ENCODE measurements around the gene ATP10A. TPM values are rescaled to one million over a fixed set of nuclear protein-coding genes. Genes with fewer than 3 reads are reported as not detected.

ATP10A gene
- total and polyA plus RNA-seq, 11 donors, result 0.53 to 3.3 (median 1.0) TPM

GRCh38 chr15:25635191-25635590 lies 227.9 kb downstream of the ATP10A start:
- ATAC-seq, result no peak
- Histone ChIP-seq H3K4me1 (no peaks in the 10 kb centered on the region), H3K9me3 (peaks cover 0 to under 1% (median 0%) of the 10 kb centered on the region in 12 donors), H3K27me3 (no peaks in the 10 kb centered on the region), H3K4me3 (no peak overlapping the region), H3K36me3 (no peaks in the 10 kb centered on the region), H3K27ac (no peak overlapping the region)
- intact Hi-C loops (cut with DNase I), result no loop called here
- no peak for TF ChIP-seq POLR2A (IDR thresholded peaks at IDR 0.05)
- no peak for DNase-seq

GRCh38 chr15:25633862-25634261 lies 229.3 kb downstream of the ATP10A start:
- intact Hi-C loops (cut with DNase I), result no loop called here
- H3K36me3 ChIP-seq, result no peaks in the 10 kb centered on the region
- H3K4me1 ChIP-seq, result no peaks in the 10 kb centered on the region
- 37 to 71% (median 46%) methylated on average over 2 to 3 of the region's 3 CpGs for WGBS, 4 donors
- peaks cover 0 to 12% (median 0%) of the 10 kb centered on the region in 12 donors for H3K9me3 ChIP-seq
- no peak overlapping the region for H3K4me3 ChIP-seq
- no peak for DNase-seq
- no peak overlapping the region for H3K27ac ChIP-seq
- no peak for ATAC-seq
- TF ChIP-seq POLR2A (IDR thresholded peaks at IDR 0.05), result no peak
- no peaks in the 10 kb centered on the region for H3K27me3 ChIP-seq

GRCh38 chr15:25631971-25632370 lies 231.2 kb downstream of the ATP10A start:
- H3K36me3 ChIP-seq, result no peaks in the 10 kb centered on the region
- ATAC-seq, result no peak
- TF ChIP-seq POLR2A (IDR thresholded peaks at IDR 0.05) (no peak), CTCF (IDR thresholded peaks at IDR 0.05) (no peak)
- H3K4me3 ChIP-seq, result no peak overlapping the region
- no peak for DNase-seq
- H3K27me3 ChIP-seq, result no peaks in the 10 kb centered on the region
- WGBS, 4 donors, result 73 to 84% (median 77%) methylated on average over 8 of the region's 8 CpGs
- H3K4me1 ChIP-seq, result no peaks in the 10 kb centered on the region
- no peak overlapping the region for H3K27ac ChIP-seq
- H3K9me3 ChIP-seq, result peaks cover 0 to 12% (median 0%) of the 10 kb centered on the region in 12 donors
- intact Hi-C loops (cut with DNase I), result no loop called here

Small RNA genes lying within 50 kb of the gene (microRNA-seq; reads per million reads assigned to microRNA genes)
- 0 to 0.06 (median 0) reads per million in 4 donors for gene MIR4715

All from heart left ventricle (tissue), 16 donors.